ENCODE data around the gene BATF3. TPM values are rescaled to one million over a fixed set of nuclear protein-coding genes. Genes with fewer than 3 reads are reported as not detected.

Gene BATF3
- total RNA-seq, 4 donors from 2014 or later: 2.2 to 9.0 (median 3.4) TPM

- 73% methylated on average over 3 of the region's 3 CpGs for WGBS, 2 donors
- Histone ChIP-seq H3K27ac (no peak overlapping the region), H3K27me3 (no peaks in the 10 kb centered on the region), H3K4me1 (no peaks in the 10 kb centered on the region), H3K9me3 (no peaks in the 10 kb centered on the region), H3K4me3 (no peak overlapping the region), H3K36me3 (no peaks in the 10 kb centered on the region)
- TF ChIP-seq EP300 (IDR thresholded peaks at IDR 0.05) (no peak), POLR2A (IDR thresholded peaks at IDR 0.05) (no peak), CTCF (IDR thresholded peaks at IDR 0.05) (no peak)
- DNase-seq (ENCODE audit: low spot score in 2 of 2): no peak
These were observed 22.8 kb upstream of the BATF3 start for GRCh38 chr1:212722270-212722957.

- Histone ChIP-seq H3K27me3 (no peaks in the 10 kb centered on the region), H3K4me1 (no peaks in the 10 kb centered on the region), H3K36me3 (no peaks in the 10 kb centered on the region), H3K9me3 (no peaks in the 10 kb centered on the region), H3K4me3 (no peak overlapping the region), H3K27ac (no peak overlapping the region)
- WGBS, 2 donors: 75 to 85% methylated on average over 9 of the region's 9 CpGs
- TF ChIP-seq EP300 (IDR thresholded peaks at IDR 0.05) (no peak), CTCF (IDR thresholded peaks at IDR 0.05) (no peak), POLR2A (IDR thresholded peaks at IDR 0.05) (no peak)
- no peak for DNase-seq (ENCODE audit: low spot score in 2 of 2)
These were observed 22.0 kb upstream of the BATF3 start for GRCh38 chr1:212721388-212722247.

- H3K9me3 ChIP-seq: no peaks in the 10 kb centered on the region
- TF ChIP-seq POLR2A (IDR thresholded peaks at IDR 0.05) (no peak), CTCF (IDR thresholded peaks at IDR 0.05) (no peak), EP300 (IDR thresholded peaks at IDR 0.05) (no peak)
- H3K4me3 ChIP-seq: no peak overlapping the region
- no peaks in the 10 kb centered on the region for H3K36me3 ChIP-seq
- no peak for DNase-seq (ENCODE audit: low spot score in 2 of 2)
- H3K27me3 ChIP-seq: no peaks in the 10 kb centered on the region
- H3K4me1 ChIP-seq: no peaks in the 10 kb centered on the region
- no peak overlapping the region for H3K27ac ChIP-seq
- WGBS, 2 donors: 93 to 99% methylated on average over 2 of the region's 2 CpGs
These were observed 20.0 kb upstream of the BATF3 start for GRCh38 chr1:212719633-212720032.

GRCh38 chr1:212718499-212718898 lies 18.9 kb upstream of the BATF3 start:
- Histone ChIP-seq H3K27me3 (no peaks in the 10 kb centered on the region), H3K36me3 (no peaks in the 10 kb centered on the region), H3K27ac (no peak overlapping the region), H3K9me3 (no peaks in the 10 kb centered on the region), H3K4me3 (no peak overlapping the region), H3K4me1 (no peaks in the 10 kb centered on the region)
- 25% methylated on average over 4 of the region's 4 CpGs for WGBS, 2 donors
- TF ChIP-seq EP300 (IDR thresholded peaks at IDR 0.05) (no peak), CTCF (IDR thresholded peaks at IDR 0.05) (peak in 1 of 5 experiments; percentile 12), POLR2A (IDR thresholded peaks at IDR 0.05) (no peak)
- DNase-seq (ENCODE audit: low spot score in 2 of 2): no peak

GRCh38 chr1:212716161-212716560 lies 16.5 kb upstream of the BATF3 start:
- Histone ChIP-seq H3K27me3 (no peaks in the 10 kb centered on the region), H3K4me1 (no peaks in the 10 kb centered on the region), H3K36me3 (no peaks in the 10 kb centered on the region), H3K27ac (no peak overlapping the region), H3K4me3 (no peak overlapping the region), H3K9me3 (no peaks in the 10 kb centered on the region)
- TF ChIP-seq POLR2A (IDR thresholded peaks at IDR 0.05): no peak
- TF ChIP-seq CTCF (IDR thresholded peaks at IDR 0.05): no peak
- no peak for TF ChIP-seq EP300 (IDR thresholded peaks at IDR 0.05)
- WGBS, 2 donors: 62 to 74% methylated on average over 1 of the region's 1 CpG
- no peak for DNase-seq (ENCODE audit: low spot score in 2 of 2)
